ENCODE results near the gene TNIP2. TPM values are rescaled to one million over a fixed set of nuclear protein-coding genes. Genes with fewer than 3 reads are reported as not detected.

TNIP2 gene
- total RNA-seq, 1 donor from 2014 or later: 72.4 TPM

GRCh38 chr4:2716236-2716635 lies 39.9 kb downstream of the TNIP2 start:
- DNase-seq (ENCODE audit: low read depth): no peak

GRCh38 chr4:2715426-2715825 lies 40.7 kb downstream of the TNIP2 start:
- no peak for DNase-seq (ENCODE audit: low read depth)

- DNase-seq (ENCODE audit: low read depth): peak; percentile 50
Observed at GRCh38 chr4:2714918-2715317, 41.2 kb downstream of the TNIP2 start.

- DNase-seq (ENCODE audit: low read depth): no peak
Observed at GRCh38 chr4:2714061-2714770, 41.9 kb downstream of the TNIP2 start.

- DNase-seq (ENCODE audit: low read depth): no peak
Observed at GRCh38 chr4:2713337-2713736, 42.8 kb downstream of the TNIP2 start.

- peak; percentile 18 for DNase-seq (ENCODE audit: low read depth)
Observed at GRCh38 chr4:2712261-2712842, 43.8 kb downstream of the TNIP2 start.

GRCh38 chr4:2702770-2703169 lies 53.4 kb downstream of the TNIP2 start:
- no peak for DNase-seq (ENCODE audit: low read depth)

GRCh38 chr4:2702361-2702760 lies 53.8 kb downstream of the TNIP2 start:
- DNase-seq (ENCODE audit: low read depth): no peak

GRCh38 chr4:2700031-2700430 lies 56.1 kb downstream of the TNIP2 start:
- DNase-seq (ENCODE audit: low read depth): no peak

- DNase-seq (ENCODE audit: low read depth): no peak
Observed at GRCh38 chr4:2699534-2699933, 56.6 kb downstream of the TNIP2 start.

- no peak for DNase-seq (ENCODE audit: low read depth)
Observed at GRCh38 chr4:2698951-2699505, 57.1 kb downstream of the TNIP2 start.

- DNase-seq (ENCODE audit: low read depth): no peak
Observed at GRCh38 chr4:2698504-2698903, 57.6 kb downstream of the TNIP2 start.

- DNase-seq (ENCODE audit: low read depth): no peak
Observed at GRCh38 chr4:2697995-2698414, 58.1 kb downstream of the TNIP2 start.

GRCh38 chr4:2696423-2696822 lies 59.7 kb downstream of the TNIP2 start:
- no peak for DNase-seq (ENCODE audit: low read depth)

- DNase-seq (ENCODE audit: low read depth): no peak
Observed at GRCh38 chr4:2695346-2696060, 60.6 kb downstream of the TNIP2 start.

- no peak for DNase-seq (ENCODE audit: low read depth)
Observed at GRCh38 chr4:2694691-2695090, 61.4 kb downstream of the TNIP2 start.

GRCh38 chr4:2691952-2692435 lies 64.1 kb downstream of the TNIP2 start:
- no peak for DNase-seq (ENCODE audit: low read depth)

Other genes with a start within 250 kb of the TNIP2 start
- gene FAM193A, start 219.7 kb downstream of the TNIP2 start, total RNA-seq: 6.1 and 29.2 TPM in 2 replicates
- gene SH3BP2, start 36.7 kb upstream of the TNIP2 start, total RNA-seq: 11.8 and 62.2 TPM in 2 replicates
- gene ADD1, start 87.5 kb upstream of the TNIP2 start, total RNA-seq: 101 and 207 TPM in 2 replicates
- gene NOP14, start 207.1 kb upstream of the TNIP2 start, total RNA-seq: 15.5 and 30.5 TPM in 2 replicates
- 4.7 and 5.7 TPM in 2 replicates for gene GRK4, start 207.2 kb upstream of the TNIP2 start, total RNA-seq

Data from renal cortical epithelial cell (primary cell).